Measurements from ENCODE around the gene ZBP1.

The ZBP1 gene

DNA sequence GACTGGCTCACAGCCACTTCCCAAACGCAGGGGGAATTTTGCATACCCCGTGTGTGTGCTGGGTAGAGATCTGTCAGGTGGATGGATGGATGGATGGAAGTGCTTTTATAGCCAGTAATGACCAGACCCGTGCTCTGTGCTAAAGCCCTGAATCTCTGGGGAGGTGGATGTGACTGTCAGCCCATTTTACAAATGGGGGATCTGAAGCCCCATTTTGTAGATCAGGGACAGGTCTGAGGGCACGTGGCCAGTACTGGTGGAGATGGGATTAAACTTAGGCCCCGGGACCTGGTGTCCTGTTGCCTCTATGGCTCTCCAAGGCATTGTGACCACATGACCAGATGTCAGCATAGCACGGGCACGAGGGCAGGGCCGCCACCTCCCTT lies 38.2 kb upstream of the ZBP1 start:
- no peak for DNase-seq

DNA sequence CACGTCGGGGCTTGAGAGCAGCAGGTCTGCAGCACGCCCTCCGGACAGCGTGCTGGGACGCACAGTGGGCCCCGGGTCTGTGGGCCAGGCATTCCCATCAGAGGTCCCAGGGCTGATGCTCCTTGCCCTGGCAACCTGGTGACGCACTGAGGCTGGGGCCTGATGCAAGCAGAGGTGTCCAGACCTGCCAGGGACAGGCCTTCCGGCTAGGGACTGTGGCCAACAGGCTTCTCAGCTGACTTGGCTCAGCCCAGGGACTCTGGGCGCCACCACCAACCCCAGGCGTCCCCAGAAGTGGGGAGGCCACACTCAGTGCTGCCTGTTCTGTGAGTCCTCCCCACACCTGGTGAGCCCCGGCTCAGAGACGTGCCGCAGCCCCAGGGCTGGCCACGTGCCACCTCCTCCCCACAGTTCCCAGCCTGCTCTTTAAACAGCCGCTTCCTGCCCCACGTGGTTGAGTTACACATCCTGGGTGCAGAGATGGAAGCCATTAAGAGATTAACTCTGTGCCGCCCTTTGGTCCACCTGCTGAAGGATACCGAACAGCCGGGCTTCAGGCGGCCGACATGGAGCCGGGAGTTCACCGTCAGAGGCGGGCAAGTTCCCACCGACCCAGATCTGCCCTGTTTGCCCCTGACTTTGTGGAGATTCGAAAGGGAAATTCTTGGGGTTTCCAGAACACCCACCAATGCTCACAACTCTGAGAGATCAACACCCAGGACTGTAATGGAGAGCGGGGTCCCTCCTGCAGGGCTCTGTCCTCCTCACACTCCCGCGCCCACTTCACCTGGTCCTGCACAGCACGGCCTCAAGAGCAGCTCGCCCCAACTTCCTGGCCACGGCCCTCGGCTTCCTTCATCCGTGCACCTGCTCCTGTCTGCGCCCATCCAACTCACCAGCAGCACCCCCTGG lies 37.6 kb upstream of the ZBP1 start:
- DNase-seq = no peak

DNA sequence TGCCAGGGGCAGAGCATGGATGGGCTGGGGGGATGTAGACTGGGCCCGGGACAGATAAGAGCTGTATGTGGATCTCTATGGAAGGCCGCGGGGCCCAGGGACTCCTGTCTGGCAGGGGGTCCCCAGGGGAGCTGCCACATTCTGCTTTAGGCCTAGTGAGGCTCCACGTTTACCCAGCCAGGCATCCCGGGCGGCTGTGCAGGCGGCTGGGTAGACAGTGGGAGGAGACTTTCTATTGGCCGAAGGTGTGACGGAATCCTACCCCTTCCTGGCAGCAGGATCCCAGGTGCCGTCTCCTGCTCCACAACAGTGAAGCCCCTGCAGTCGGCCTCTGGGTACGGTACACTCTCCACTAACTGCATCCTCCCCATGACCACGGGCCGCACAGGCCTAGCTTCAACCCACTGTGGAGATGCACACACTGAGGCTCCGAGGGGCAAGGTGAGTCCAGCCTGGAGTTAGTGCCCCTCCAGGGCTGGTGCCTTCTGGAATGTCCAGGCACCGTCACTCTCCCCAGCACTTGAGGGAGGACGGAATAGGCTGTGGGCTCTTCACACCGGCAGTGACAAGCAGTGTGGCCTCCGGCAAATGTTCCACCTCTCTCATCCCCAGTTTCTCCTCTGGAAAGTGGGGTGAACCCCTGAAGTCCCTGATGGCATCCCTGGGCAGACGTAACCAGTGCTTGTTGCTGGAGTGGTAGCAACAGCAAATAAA lies 36.8 kb upstream of the ZBP1 start:
- DNase-seq = no peak

DNA sequence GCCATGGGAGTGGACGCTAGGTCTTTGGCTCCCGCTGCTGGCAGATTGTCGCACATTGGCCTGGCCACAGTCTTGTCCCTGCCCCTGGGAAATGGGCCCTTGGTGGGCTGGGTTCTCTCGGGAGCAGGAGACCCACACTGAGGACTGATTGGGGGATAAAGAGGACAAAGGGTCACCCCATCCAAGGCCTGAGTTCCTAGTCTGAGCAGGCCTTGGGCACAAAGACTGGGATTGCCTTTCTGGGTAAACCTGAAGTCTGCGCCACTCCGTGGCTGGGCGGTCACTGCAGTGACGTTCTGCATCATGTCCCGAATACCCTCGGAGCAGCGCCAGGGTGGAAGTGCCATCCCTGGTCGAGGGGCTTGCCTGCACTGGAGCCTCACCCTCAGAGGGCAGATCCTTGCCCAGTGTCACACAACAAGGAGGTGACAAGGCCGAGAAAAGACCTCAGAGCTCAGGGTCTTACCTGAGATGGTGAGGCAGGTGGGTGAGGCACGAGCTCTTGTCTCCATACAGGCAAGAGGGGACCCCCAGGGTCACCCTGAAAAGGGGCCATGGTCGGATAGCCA lies 36.1 kb upstream of the ZBP1 start:
- DNase-seq = no peak

DNA sequence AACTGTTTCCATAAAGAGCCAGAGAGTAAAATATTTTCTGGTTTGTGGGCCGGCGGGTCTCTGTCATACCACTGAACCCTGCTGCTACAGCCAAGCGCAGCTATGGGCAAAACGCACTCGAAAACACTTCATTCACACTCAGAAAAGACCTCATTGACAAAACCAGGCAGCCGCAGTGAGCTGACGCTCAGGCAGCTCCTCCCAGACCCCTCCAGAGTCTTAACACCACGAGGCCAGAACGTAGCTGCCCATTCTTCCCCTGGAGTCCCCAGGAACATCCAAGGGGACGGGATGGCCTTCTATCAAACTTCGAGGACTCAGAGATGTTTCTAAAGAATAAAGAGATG lies 35.6 kb upstream of the ZBP1 start:
- DNase-seq = no peak

DNA sequence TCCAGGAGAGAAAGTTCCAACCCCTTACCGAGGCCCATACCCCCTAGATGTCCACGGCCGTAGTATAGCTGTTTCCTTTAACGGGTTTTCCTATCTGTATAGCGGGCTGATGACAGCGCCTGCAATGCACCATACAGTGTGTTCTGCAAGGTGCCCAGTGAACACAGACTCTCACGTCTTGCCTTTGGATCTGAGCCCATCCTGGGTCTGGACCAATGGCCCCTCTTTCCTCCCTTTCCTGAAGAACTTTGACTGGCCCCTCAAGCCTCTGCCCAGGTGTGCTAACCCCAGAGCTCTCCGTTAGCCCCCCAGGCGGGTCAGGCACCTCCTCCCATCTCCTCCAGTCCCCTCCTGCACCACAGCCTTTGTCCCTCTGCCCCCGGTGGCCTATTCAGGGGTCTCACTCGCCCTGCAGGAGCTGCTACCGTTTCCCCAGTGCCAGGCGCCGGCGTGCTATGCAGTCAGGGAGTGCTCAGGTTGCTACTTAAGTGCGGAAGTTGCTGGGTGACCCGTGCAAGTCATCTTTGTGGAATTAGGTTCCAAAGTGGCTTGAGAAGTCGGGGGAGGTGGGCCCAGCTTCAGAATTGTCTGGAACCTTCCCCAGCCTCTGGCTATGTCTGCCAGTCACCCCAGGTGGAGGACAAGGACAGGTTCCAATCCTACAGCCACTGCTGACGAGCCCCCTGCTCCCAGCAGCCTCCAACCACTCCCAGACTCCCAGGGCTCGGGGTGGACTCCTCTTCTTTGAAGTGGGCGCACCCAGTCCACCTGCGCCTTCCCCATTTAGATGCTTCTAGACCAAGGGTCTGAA lies 35.0 kb upstream of the ZBP1 start:
- no peak for DNase-seq

DNA sequence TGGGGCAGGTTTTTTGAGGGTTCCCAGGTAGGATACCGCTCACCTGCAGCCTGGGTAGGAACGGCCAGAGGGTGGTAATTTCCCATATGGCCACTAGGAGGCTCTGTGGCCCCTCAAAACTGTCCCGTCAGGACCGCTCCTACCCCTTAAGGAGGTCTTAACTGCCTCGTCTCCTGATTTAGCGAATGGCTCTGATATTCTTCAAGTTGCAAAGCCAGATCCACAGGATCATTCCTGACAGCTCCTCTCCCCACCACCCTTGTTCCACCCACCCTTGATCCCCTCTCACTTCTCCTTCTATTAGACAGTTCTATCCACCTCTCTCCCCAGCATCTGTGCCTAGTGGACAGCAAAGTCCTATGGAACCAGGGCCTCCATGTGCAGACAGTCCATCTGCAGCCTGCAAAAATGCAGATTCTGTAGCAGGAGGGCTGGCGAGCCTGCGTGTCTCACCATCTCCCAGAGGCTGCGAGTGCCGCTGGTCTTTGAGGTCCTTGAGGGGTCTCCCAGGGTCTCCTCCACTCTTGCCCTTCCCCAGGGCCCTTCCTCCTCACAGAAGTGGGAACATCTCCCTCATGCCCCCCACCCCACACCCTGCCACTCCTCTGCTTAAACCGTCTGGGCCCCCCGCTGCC lies 34.3 kb upstream of the ZBP1 start:
- DNase-seq = no peak

DNA sequence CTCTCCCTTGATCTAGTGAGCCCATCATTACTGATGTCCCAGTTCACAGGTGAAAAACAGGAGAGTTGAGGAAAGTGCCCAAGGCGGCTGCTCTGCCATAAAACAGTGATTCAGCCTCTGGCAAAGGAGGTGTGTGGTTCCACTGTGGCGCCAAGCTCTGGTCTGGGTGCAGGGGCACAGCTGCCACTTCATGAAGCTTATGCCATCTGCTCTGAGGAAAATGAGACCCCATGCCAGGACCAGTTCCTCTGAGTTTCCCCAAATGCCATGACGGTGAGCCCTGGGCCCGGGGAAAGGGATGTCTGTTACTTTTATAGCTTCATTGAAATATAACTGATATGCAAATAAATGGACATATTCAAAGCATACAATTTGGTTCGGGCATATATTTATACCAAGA lies 33.7 kb upstream of the ZBP1 start:
- no peak for DNase-seq

DNA sequence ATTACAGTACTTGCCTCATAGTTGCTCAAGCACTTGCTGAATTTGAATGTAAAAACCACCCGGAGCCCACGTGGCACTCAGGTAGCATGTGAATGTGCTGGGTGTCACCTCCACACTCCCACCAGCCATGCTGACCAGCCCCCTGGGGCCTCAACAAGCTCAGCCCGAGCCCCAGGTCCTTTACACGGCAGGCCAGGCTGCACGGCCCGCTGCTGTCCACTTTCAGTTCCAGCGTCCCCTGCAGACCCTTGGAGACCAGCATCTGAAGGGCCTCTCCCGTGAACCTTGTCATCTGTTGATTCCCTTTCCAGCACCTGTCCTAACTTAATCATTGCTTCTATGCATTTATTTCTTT lies 33.3 kb upstream of the ZBP1 start:
- DNase-seq = no peak

DNA sequence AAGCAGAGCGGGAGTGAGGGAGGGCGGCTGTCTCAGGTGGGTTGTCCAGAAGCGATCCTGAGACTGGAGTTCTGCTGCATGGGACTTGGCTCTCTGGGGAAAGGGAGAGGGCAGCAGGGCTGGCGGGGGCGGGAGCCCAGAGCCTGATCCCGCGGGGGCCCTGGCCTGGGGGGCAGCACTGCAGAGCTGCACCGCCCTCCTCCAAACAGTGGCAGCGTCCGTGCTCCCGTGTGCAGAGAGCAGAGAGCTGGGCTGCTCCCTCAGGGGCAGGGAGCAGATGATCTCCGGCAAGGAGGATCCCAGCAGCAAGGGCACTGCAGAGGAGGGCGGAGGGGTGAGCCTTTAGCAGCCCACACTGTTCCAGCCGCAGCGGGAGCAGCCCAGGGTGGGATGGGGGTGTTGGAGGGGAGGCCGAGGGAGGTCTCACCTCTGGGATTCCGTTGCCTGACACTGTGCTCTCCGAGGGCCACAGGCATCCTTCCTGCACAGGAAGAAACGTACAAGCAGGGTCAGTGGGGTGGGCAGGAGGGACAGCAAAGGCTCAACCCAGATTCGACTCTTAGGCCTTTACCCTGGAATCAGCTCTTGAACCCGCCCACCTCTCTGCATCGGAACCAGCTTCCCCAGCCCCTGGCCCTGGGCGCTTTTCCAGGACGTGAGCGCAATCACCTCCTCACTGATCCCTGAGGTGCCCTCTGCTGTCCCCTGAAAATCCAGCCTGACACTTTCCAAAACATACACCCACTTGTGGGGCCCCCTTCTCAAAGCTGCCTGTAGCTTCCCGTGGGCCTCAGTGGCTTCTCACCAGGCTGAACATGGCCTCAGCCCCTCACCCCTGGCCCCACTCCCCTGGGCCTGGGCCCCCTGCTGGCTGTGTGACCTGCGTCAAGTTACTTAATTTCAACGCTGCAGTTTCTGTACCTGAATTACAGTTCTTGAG lies 32.6 kb upstream of the ZBP1 start:
- DNase-seq = no peak

DNA sequence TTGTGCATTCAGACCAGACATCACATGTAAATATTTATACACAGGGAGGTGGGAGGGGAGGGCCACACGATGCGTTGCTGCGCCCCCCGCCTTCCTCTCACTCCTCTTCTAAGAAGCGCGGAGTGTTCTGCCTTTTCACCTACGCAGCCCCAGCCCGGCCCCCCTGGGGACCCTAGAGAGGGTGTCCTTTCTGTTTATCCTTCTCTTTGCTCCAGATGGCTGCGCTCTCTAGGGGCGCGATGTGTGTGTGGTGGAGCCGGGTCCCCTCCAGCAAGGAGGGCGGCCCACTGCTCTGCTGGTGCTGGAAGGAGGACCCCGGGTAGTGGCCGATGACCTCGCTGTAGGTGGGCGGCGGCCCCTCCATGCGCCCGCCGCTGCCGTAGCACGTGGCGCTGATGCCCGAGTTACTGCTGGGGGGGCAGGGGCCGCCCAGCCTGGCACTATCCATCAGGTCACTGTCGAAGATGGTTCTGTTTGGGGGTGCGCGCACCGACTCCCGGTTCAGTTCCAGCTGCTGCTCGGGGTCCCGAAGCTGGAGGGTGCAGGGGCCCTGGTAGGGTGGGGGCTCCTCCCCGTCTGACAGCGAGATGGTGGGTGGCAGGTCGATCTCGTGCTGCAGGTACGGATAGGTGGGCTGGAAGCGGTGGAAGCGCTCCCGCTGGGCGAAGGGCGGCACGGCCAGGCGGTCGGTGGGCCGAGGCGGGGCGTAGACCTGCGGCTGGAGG lies 31.8 kb upstream of the ZBP1 start:
- DNase-seq = no peak

DNA sequence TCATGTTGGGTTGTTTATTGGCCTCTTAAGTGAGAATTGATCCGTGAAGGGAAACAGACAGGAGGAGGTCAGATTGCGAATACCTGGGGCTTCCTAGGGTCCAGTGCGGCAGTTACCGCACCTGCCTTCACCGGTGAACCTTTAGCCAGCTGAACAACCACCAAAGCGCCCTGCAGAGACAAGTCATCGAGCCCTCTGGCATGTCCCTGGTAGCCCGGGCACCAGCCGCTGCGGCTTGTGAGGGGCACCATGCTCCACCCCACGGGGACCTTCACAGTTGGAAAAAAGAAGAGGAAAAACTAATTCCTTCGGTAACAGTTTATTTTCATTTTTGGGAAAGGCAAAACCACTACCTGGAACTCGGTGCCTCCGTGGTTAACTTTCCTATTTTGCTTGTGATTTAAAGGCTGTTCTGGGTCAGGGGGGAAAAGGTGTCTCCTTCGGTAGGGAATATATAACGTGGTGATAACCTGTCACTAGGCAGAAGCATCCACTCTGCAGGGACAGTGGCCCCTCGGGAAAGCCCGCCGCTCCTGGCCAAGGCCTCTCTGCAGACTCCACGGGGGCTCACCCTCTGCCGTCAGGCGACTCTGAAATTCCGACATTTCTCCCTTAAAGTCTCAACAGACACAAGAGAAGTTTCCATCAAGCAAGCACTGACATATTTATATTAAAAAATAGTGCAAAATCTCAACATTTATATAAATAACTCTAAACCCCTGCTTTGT lies 30.7 kb upstream of the ZBP1 start:
- no peak for DNase-seq

DNA sequence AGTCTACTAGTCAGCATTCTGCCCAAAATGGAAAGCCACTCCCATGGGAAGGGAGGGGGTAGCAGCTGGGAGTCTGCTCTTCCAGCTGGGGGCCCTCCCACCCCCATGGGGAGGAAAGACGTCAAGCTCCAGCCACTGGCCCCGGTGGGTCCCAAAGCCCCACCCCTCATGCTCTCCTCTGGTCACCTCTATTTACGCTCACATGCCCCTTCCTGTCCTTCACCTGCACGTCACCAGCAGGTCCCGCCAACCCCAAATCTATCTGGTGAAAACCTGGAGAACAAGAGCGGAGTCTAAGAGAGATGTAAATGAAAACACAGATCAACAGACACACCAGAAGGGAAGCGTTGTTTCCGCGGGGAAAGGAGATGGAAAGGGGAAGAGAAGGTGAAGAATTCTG lies 30.0 kb upstream of the ZBP1 start:
- no peak for DNase-seq

DNA sequence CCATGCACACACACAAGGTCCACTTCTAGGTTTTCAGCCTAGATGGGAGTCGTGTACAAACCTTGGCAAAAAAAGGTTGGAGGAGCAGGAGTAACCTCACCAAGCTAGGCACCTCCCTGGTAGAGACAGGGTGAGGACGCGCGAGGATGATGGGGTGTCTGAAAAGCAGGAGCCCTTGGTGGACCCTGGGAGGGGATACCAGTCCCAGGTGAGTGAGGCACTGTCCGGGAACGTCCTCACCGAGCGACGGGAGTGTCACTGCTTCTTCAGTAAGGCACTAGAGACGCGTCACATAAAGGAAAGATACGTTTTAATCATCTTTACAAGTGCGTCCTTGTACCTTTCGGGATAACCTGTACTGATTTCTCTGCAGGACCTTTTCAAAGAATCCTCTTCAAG lies 29.4 kb upstream of the ZBP1 start:
- no peak for DNase-seq

DNA sequence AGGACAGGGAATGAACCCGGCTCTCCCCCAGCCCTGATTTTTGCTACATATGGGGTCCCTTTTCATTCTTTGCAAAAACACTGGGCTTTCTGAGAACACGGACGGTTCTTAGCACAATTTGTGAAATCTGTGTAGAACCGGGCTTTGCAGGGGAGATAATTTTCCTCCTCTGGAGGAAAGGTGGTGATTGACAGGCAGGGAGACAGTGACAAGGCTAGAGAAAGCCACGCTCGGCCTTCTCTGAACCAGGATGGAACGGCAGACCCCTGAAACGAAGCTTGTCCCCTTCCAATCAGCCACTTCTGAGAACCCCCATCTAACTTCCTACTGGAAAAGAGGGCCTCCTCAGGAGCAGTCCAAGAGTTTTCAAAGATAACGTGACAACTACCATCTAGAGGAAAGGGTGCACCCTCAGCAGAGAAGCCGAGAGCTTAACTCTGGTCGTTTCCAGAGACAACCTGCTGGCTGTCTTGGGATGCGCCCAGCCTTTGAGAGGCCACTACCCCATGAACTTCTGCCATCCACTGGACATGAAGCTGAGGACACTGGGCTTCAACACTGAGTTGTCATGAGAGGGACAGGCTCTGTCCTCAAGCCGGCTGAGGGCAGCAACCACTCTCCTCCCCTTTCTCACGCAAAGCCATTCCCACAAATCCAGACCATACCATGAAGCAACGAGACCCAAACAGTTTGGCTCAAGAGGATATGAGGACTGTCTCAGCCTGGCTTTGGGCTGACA lies 28.8 kb upstream of the ZBP1 start:
- no peak for DNase-seq

DNA sequence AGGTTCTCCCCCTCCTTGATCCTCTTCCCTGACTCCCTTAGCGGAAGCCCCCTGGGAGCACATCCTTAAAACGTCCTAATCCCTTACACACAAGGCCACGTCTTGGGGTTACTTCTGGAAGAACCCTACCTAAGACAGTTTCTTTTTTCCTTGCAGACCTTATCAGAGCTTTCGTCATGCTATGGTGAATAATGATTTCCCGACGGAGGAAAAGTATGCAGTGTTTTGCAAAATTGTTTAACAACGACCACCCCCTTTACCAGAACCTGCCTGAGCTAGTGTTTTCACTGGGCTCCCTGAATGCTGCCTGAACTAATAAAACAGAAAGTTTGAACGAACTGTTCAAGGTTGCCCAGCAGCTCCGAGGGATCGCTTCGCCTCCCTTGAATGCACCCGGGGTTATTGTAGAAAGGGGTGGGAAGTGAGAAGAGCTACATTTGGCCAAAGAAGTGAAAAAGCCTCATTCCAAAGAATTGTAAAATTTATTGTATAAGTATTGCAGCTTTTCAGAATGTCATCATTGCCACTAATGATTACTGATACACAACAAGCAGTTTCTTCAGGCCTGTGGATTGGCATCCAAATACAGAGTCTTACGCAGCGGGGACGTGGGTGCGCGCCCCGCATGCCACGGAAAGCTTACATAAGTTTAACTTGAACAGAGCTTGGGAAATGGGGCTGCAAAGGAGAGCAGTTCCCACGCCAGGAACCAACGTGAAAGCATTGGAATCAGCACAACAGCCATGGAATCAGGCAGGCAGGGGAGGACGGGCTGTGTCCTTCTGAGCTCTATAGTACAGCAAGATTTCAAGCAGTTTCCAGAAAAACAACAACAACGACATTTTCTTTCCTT lies 27.9 kb upstream of the ZBP1 start:
- DNase-seq = no peak

DNA sequence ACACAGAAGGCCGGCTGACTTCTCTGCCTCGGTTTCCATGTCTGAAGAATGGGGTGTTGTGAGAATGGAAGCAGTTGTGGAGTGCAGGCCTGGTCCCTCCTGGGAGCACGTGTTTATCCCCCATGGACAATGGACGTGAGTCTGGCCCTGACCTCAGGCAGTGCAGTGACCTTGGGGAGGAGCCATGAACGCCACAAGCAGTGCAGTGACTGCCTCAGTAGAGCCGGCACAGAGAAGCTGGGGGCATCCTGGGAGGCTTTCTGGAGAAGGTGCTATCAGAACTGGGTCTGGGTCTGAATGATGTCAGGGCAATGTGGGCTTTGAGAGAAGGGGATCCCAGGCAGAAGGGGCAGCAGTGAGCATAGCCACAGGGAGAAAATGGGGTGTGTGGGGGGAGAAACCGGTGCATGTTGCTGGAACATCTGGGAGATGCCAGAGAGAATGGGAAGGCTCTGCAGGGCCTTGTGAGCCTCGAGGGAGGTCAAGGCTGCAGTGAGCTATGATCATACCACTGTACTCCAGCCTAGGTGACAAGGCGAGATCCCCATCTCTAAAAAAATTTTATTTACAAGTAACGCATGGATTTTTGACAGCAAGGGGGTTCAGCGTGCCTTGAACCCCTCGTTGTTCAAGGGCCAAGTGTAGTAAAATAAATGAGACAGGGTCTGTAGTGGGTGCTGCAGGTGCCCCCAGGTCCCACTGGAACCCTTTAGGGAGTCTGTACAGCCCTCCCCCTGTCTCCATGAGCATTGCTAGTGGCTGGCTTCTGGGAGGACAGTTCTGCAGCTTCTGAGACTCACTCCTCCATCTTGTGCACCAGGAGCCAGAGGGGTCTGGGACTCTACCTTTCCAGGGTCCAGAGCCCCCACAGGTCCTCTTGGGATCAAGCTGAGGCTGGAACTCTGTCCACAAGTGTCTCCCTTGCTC lies 27.0 kb upstream of the ZBP1 start:
- DNase-seq = no peak

DNA sequence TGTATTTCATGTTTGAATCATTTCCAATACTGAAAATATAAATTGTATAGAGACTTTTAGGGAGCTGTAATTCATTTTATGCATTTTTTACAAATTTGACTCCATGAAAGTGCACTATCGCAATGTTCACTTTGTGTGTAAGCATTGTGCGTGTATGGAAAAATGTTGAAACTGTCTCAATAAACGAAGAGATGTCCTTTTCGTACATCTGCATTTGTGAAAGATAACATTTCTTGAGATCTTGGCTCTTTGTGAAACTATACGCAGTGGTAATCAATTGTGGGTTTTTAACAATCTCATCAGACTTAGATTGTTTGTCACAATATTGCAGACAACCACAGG lies 18.6 kb upstream of the ZBP1 start:
- no peak for DNase-seq

Measured in amniotic stem cell (primary cell).